K562 (cell line): ENCODE results near the gene PRKCB.

Experiments used
- BMI1 ChIP-seq: fragments of 150-350 bp; IDR thresholded peaks from 2 replicates; pipeline ENCODE4 v1.6.1; 2014; ENCODE audit warnings: low read length
- JUN ChIP-seq, 2 experiments: sonication (generic) in 1 of 2; formaldehyde crosslinking in 1 of 2; IDR thresholded peaks; 2 replicates each; pipeline versions ENCODE4 v1.6.1 to v1.8.0; 2012 to 2022; ENCODE audit warnings: borderline replicate concordance in 2 of 2, mild to moderate bottlenecking in 2 of 2, improper control_type of control experiment in 1 of 2, low read depth in 1 of 2, low read length in 1 of 2, missing genetic modification reagents in 1 of 2
- KDM1A ChIP-seq, 2 experiments: fragments of 450-650 bp; IDR thresholded peaks; 2 replicates each; pipeline ENCODE4 v1.6.1; 2016; ENCODE audit warnings: mild to moderate bottlenecking in 2 of 2
- MYC ChIP-seq, 2 experiments: fragments of 250-450 bp in 1 of 2; sonication (Bioruptor Pico) in 1 of 2; IDR thresholded peaks; 2 replicates each; pipeline versions ENCODE4 v1.5.1 to v1.6.1; 2012 to 2021; ENCODE audit warnings: low read depth in 2 of 2, borderline replicate concordance in 1 of 2, improper control_type of control experiment in 1 of 2, low read length in 1 of 2, mild to moderate bottlenecking in 1 of 2, moderate library complexity in 1 of 2
- SMARCA4 ChIP-seq: fragments of 450-650 bp; IDR thresholded peaks from 2 replicates; pipeline ENCODE4 v1.6.1; 2016
- ZNF384 ChIP-seq: IDR thresholded peaks from 2 replicates; pipeline ENCODE4 v1.6.1; 2012; ENCODE audit warnings: low read depth, low read length, improper control_type of control experiment
- ZNF76 ChIP-seq: fragments of 250-450 bp; sonication (Bioruptor Pico); IDR thresholded peaks from 2 replicates; pipeline ENCODE4 v1.4.0; 2020; ENCODE audit warnings: mild to moderate bottlenecking, moderate library complexity, borderline replicate concordance
- TF ChIP-seq, protein P1 (sequence below): sonication (generic); formaldehyde crosslinking; IDR thresholded peaks from 2 replicates; pipeline ENCODE4 v1.8.0; 2023; ENCODE audit warnings: mild to moderate bottlenecking, missing genetic modification reagents
- TF ChIP-seq, protein P2 (sequence below), 2 experiments: fragments of 450-650 bp; formaldehyde crosslinking in 1 of 2; IDR thresholded peaks; 2 replicates each; pipeline versions ENCODE4 v1.4.0 to v1.6.1; 2014 to 2020; ENCODE audit warnings: mild to moderate bottlenecking in 2 of 2, borderline replicate concordance in 1 of 2, low read depth in 1 of 2
- TF ChIP-seq, protein P3 (sequence below), 2 experiments: fragments of 450-650 bp in 1 of 2; sonication (generic) in 1 of 2; formaldehyde crosslinking in 1 of 2; IDR thresholded peaks; 2 replicates each; pipeline versions ENCODE4 v1.7.1 to v1.9.0; 2016 to 2022; ENCODE audit warnings: inconsistent platforms in 1 of 2, mild to moderate bottlenecking in 1 of 2, missing genetic modification reagents in 1 of 2

DNA sequence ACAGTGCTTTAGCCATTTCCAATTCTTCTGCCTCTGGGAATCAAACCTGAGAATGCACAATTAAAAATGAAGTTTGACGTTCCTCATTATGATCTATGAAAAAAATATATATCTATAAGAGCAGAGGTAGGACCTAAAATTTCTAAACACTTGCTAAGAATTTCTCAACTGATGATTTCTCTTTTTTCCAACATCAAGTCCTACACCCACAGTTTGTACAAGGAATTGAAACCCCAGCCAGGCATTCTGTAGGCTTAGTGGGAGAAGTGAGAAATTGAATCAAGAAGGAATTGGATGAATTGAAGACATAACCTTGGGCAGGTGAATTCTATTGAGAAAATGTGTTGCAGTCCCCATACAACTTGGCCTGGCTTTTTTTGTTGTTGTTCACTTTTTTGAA is 423.0 kb downstream of the PRKCB start:
- TF ChIP-seq MYC (IDR thresholded peaks at IDR 0.05; ENCODE audit: low read depth, low read length), result no peak
- no peak for TF ChIP-seq MYC (CRISPR knock-in tag; IDR thresholded peaks at IDR 0.05; ENCODE audit: borderline replicate concordance, low read depth)
- TF ChIP-seq, protein P1, sequence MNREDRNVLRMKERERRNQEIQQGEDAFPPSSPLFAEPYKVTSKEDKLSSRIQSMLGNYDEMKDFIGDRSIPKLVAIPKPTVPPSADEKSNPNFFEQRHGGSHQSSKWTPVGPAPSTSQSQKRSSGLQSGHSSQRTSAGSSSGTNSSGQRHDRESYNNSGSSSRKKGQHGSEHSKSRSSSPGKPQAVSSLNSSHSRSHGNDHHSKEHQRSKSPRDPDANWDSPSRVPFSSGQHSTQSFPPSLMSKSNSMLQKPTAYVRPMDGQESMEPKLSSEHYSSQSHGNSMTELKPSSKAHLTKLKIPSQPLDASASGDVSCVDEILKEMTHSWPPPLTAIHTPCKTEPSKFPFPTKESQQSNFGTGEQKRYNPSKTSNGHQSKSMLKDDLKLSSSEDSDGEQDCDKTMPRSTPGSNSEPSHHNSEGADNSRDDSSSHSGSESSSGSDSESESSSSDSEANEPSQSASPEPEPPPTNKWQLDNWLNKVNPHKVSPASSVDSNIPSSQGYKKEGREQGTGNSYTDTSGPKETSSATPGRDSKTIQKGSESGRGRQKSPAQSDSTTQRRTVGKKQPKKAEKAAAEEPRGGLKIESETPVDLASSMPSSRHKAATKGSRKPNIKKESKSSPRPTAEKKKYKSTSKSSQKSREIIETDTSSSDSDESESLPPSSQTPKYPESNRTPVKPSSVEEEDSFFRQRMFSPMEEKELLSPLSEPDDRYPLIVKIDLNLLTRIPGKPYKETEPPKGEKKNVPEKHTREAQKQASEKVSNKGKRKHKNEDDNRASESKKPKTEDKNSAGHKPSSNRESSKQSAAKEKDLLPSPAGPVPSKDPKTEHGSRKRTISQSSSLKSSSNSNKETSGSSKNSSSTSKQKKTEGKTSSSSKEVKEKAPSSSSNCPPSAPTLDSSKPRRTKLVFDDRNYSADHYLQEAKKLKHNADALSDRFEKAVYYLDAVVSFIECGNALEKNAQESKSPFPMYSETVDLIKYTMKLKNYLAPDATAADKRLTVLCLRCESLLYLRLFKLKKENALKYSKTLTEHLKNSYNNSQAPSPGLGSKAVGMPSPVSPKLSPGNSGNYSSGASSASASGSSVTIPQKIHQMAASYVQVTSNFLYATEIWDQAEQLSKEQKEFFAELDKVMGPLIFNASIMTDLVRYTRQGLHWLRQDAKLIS (CRISPR knock-in tag), result no peak
- TF ChIP-seq, protein P2, sequence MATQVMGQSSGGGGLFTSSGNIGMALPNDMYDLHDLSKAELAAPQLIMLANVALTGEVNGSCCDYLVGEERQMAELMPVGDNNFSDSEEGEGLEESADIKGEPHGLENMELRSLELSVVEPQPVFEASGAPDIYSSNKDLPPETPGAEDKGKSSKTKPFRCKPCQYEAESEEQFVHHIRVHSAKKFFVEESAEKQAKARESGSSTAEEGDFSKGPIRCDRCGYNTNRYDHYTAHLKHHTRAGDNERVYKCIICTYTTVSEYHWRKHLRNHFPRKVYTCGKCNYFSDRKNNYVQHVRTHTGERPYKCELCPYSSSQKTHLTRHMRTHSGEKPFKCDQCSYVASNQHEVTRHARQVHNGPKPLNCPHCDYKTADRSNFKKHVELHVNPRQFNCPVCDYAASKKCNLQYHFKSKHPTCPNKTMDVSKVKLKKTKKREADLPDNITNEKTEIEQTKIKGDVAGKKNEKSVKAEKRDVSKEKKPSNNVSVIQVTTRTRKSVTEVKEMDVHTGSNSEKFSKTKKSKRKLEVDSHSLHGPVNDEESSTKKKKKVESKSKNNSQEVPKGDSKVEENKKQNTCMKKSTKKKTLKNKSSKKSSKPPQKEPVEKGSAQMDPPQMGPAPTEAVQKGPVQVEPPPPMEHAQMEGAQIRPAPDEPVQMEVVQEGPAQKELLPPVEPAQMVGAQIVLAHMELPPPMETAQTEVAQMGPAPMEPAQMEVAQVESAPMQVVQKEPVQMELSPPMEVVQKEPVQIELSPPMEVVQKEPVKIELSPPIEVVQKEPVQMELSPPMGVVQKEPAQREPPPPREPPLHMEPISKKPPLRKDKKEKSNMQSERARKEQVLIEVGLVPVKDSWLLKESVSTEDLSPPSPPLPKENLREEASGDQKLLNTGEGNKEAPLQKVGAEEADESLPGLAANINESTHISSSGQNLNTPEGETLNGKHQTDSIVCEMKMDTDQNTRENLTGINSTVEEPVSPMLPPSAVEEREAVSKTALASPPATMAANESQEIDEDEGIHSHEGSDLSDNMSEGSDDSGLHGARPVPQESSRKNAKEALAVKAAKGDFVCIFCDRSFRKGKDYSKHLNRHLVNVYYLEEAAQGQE (IDR thresholded peaks at IDR 0.05; ENCODE audit: borderline replicate concordance), result no peak
- TF ChIP-seq, protein P2 (CRISPR knock-in tag; IDR thresholded peaks at IDR 0.05; ENCODE audit: low read depth), result no peak
- TF ChIP-seq JUN (IDR thresholded peaks at IDR 0.05; ENCODE audit: borderline replicate concordance, low read depth, low read length), result no peak
- no peak for TF ChIP-seq JUN (CRISPR knock-in tag; IDR thresholded peaks at IDR 0.05; ENCODE audit: borderline replicate concordance)
- no peak for TF ChIP-seq ZNF384
- no peak for TF ChIP-seq BMI1
- TF ChIP-seq, protein P3, sequence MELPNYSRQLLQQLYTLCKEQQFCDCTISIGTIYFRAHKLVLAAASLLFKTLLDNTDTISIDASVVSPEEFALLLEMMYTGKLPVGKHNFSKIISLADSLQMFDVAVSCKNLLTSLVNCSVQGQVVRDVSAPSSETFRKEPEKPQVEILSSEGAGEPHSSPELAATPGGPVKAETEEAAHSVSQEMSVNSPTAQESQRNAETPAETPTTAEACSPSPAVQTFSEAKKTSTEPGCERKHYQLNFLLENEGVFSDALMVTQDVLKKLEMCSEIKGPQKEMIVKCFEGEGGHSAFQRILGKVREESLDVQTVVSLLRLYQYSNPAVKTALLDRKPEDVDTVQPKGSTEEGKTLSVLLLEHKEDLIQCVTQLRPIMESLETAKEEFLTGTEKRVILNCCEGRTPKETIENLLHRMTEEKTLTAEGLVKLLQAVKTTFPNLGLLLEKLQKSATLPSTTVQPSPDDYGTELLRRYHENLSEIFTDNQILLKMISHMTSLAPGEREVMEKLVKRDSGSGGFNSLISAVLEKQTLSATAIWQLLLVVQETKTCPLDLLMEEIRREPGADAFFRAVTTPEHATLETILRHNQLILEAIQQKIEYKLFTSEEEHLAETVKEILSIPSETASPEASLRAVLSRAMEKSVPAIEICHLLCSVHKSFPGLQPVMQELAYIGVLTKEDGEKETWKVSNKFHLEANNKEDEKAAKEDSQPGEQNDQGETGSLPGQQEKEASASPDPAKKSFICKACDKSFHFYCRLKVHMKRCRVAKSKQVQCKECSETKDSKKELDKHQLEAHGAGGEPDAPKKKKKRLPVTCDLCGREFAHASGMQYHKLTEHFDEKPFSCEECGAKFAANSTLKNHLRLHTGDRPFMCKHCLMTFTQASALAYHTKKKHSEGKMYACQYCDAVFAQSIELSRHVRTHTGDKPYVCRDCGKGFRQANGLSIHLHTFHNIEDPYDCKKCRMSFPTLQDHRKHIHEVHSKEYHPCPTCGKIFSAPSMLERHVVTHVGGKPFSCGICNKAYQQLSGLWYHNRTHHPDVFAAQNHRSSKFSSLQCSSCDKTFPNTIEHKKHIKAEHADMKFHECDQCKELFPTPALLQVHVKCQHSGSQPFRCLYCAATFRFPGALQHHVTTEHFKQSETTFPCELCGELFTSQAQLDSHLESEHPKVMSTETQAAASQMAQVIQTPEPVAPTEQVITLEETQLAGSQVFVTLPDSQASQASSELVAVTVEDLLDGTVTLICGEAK (IDR thresholded peaks at IDR 0.05), result no peak
- TF ChIP-seq, protein P3 (CRISPR knock-in tag; IDR thresholded peaks at IDR 0.05), result no peak
- no peak for TF ChIP-seq SMARCA4
- no peak for TF ChIP-seq KDM1A (IDR thresholded peaks at IDR 0.05)
- TF ChIP-seq ZNF76 (CRISPR knock-in tag), result no peak
